Glutamatergic neuron (in vitro differentiated cells): ENCODE data around the gene BBX. TPM values are rescaled to one million over a fixed set of nuclear protein-coding genes. Genes with fewer than 3 reads are reported as not detected.
"Not testable (repeated sequence)": the region's sequence is repeated elsewhere in the genome, so short reads cannot be mapped to it uniquely, and the experiment has no call there.

Source experiments
- DNase-seq: peaks from one replicate; pipeline ENCODE4 v3.0.0; 2022
- H3K27ac Mint-ChIP-seq: one replicate; pipeline ENCODE4 v1.8.0; 2020; ENCODE audit warnings: mild to moderate bottlenecking, mixed read lengths, inconsistent platforms; ENCODE audit not compliant: unreplicated experiment
- H3K27me3 Mint-ChIP-seq: one replicate; pipeline ENCODE4 v1.8.0; 2020; ENCODE audit warnings: mild to moderate bottlenecking, moderate library complexity, mixed read lengths, inconsistent platforms; ENCODE audit not compliant: unreplicated experiment
- H3K36me3 Mint-ChIP-seq: one replicate; pipeline ENCODE4 v1.8.0; 2020; ENCODE audit warnings: mild to moderate bottlenecking, mixed read lengths, inconsistent platforms; ENCODE audit not compliant: unreplicated experiment
- H3K4me1 Mint-ChIP-seq: one replicate; pipeline ENCODE4 v1.8.0; 2020; ENCODE audit warnings: mild to moderate bottlenecking, low read depth, mixed read lengths, inconsistent platforms; ENCODE audit not compliant: unreplicated experiment
- H3K4me3 Mint-ChIP-seq: one replicate; pipeline ENCODE4 v1.8.0; 2020; ENCODE audit warnings: mild to moderate bottlenecking, mixed read lengths, inconsistent platforms; ENCODE audit not compliant: unreplicated experiment
- H3K9me3 Mint-ChIP-seq: one replicate; pipeline ENCODE4 v1.8.0; 2020; ENCODE audit warnings: mild to moderate bottlenecking, moderate library complexity, mixed read lengths, inconsistent platforms; ENCODE audit not compliant: unreplicated experiment
- total RNA-seq: library from RNA; stranded (reverse); fragmentation: NEBNext Ultra II Directional; extraction: Animal tissue kit (Norgen Biotek cat#: 25700); gene quantifications from one replicate; pipeline ENCODE4 v1.2.1, GENCODE V29; 2021; ENCODE audit not compliant: unreplicated experiment
- TF ChIP-seq, protein P1 (sequence below): fragments of 200-600 bp; sonication (generic); IDR thresholded peaks from one replicate; pipeline ENCODE4 v1.5.0; 2021; ENCODE audit not compliant: partially characterized antibody, unreplicated experiment

Gene BBX
- total RNA-seq, 1 donor from 2014 or later: 71.0 TPM

DNA sequence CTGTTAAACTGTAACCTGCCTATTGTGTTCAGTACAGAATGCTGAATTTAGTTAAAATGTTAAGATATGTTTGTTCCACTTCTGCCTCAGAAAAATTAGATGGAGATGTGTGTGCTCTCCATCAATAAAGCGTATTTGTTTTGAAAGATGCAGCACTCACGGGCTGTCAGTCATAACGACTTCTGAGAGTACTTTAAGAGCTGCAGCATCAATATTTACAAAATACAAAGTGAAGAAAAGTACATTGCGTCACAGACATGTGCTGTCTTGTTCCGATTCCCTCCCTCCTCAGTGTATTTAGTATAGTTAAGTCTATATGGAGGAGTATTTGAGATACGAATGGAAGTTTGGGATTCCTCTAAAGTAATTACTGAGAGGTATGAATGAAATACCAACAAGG, 166.6 kb downstream of the BBX start:
- Mint-ChIP-seq H3K4me1 (peaks cover 23% of the 10 kb centered on the region), H3K4me3 (no peak overlapping the region), H3K36me3 (no peaks in the 10 kb centered on the region), H3K9me3 (peaks cover 3% of the 10 kb centered on the region), H3K27me3 (peaks cover 2% of the 10 kb centered on the region), H3K27ac (no peak overlapping the region)
- TF ChIP-seq, protein P1, sequence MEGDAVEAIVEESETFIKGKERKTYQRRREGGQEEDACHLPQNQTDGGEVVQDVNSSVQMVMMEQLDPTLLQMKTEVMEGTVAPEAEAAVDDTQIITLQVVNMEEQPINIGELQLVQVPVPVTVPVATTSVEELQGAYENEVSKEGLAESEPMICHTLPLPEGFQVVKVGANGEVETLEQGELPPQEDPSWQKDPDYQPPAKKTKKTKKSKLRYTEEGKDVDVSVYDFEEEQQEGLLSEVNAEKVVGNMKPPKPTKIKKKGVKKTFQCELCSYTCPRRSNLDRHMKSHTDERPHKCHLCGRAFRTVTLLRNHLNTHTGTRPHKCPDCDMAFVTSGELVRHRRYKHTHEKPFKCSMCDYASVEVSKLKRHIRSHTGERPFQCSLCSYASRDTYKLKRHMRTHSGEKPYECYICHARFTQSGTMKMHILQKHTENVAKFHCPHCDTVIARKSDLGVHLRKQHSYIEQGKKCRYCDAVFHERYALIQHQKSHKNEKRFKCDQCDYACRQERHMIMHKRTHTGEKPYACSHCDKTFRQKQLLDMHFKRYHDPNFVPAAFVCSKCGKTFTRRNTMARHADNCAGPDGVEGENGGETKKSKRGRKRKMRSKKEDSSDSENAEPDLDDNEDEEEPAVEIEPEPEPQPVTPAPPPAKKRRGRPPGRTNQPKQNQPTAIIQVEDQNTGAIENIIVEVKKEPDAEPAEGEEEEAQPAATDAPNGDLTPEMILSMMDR: no peak
- DNase-seq: no peak

DNA sequence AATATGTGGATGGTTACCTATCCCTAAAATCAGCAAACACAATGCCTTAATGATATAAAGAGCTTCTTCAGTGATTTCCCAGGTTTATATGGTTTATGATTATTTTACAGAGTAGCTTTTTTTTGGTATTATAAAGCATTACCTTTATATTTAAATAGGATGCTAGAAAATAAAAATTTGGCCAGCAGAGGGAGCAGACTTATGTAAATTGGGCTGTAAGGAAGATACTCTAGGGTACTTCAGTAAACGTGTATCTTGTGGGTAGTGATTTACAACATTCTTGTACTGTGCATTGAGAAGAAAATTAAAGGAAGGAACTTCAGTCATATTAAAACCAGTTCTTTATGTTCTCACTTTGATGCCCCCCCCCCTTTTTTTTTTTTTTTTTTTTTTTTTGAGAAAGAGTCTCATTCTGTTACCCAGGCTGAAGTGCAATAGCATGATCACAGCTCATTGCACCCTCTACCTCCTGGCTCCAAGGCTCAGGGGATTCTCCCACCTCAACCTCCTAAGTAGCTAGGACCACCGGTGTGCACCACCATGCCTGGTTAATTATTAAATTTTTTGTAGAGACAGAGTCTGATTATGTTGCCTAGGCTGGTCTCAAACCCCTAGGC, 167.9 kb downstream of the BBX start:
- TF ChIP-seq, protein P1: peak; percentile 67
- no peaks in the 10 kb centered on the region for H3K36me3 Mint-ChIP-seq
- H3K4me1 Mint-ChIP-seq: peaks cover 17% of the 10 kb centered on the region
- peaks cover 3% of the 10 kb centered on the region for H3K9me3 Mint-ChIP-seq
- H3K27ac Mint-ChIP-seq: no peak overlapping the region
- H3K27me3 Mint-ChIP-seq: peaks cover 2% of the 10 kb centered on the region
- DNase-seq: no peak
- H3K4me3 Mint-ChIP-seq: no peak overlapping the region

DNA sequence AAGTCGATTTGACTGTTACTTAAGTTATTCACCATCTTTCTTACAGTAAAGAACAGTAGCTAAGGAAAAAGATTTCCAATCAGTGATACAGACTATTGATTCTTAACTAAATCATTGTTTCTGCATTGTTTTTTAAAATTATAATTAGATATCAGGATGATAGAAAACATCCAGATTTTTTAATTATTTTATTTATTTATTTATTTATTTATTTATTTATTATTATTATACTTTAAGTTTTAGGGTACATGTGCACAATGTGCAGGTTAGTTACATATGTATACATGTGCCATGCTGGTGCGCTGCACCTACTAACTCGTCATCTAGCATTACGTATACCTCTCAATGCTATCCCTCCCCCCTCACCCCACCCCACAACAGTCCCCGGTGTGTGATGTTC, 169.2 kb downstream of the BBX start:
- H3K27me3 Mint-ChIP-seq, H3K4me1 Mint-ChIP-seq, H3K4me3 Mint-ChIP-seq, DNase-seq, H3K36me3 Mint-ChIP-seq, H3K9me3 Mint-ChIP-seq: not testable (repeated sequence)
- peak overlapping the region; percentile 43 for H3K27ac Mint-ChIP-seq

DNA sequence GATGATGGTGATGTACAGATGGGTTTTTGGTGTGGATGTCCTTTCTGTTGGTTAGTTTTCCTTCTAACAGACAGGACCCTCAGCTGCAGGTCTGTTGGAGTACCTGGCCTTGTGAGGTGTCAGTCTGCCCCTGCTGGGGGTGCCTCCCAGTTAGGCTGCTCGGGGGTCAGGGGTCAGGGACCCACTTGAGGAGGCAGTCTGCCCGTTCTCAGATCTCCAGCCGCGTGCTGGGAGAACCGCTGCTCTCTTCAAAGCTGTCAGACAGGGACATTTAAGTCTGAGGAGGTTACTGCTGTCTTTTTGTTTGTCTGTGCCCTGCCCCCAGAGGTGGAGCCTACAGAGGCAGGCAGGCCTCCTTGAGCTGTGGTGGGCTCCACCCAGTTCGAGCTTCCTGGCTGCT, 174.6 kb downstream of the BBX start:
- not testable (repeated sequence) for H3K27me3 Mint-ChIP-seq, H3K9me3 Mint-ChIP-seq, H3K4me3 Mint-ChIP-seq, DNase-seq, H3K4me1 Mint-ChIP-seq, H3K36me3 Mint-ChIP-seq
- peak overlapping the region; percentile 62 for H3K27ac Mint-ChIP-seq

DNA sequence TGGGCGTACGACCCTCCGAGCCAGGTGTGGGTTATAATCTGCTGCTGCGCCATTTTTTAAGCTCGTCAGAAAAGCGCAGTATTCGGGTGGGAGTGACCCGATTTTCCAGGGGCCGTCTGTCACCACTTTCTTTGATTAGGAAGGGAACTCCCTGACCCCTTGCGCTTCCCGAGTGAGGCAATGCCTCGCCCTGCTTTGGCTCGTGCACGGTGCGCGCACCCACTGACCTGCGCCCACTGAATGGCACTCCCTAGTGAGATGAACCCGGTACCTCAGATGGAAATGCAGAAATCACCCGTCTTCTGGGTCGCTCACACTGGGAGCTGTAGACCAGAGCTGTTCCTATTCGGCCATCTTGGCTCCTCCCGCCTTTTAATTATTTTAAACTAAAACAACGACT, 175.1 kb downstream of the BBX start:
- H3K36me3 Mint-ChIP-seq, H3K9me3 Mint-ChIP-seq: not testable (repeated sequence)

DNA sequence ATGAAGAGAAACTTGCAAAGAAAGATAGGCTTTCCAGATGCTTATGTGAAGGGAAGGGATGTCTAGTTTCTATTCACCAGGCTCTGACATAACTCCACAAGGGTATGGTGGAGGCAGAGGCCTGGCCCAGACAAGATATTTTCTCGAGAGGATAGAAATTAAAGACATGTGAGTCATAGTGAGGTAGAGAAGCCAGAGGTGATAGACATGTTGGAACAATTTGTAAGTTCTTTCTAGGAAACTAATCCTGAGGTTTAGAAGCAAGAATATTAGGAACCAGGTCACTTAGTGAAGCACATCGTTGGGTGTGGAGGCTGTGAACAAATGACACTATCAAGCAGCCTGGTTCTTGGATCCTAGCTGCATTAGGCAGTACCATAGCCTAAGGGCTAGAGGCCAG, 176.9 kb downstream of the BBX start:
- DNase-seq: no peak
- Mint-ChIP-seq H3K4me3 (no peak overlapping the region), H3K27me3 (peaks cover 3% of the 10 kb centered on the region), H3K36me3 (peaks cover 6% of the 10 kb centered on the region), H3K9me3 (peaks cover 3% of the 10 kb centered on the region), H3K4me1 (peaks cover 9% of the 10 kb centered on the region), H3K27ac (no peak overlapping the region)
- TF ChIP-seq, protein P1: no peak

More for the DNA sequence above, 175.1 kb downstream of the BBX start:
- peak overlapping the region; percentile 91 for H3K27ac Mint-ChIP-seq
- not testable (repeated sequence) for H3K4me1 Mint-ChIP-seq, H3K27me3 Mint-ChIP-seq, DNase-seq
- peak overlapping the region; percentile 75 for H3K4me3 Mint-ChIP-seq
